Activated naive CD4-positive, alpha-beta T cell treated with anti-CD3 and anti-CD28 coated beads, Interleukin-2, amount 50 U/mL, for 72 hours (primary cell): ENCODE results near the gene RALB. TPM values are rescaled to one million over a fixed set of nuclear protein-coding genes. Genes with fewer than 3 reads are reported as not detected.

Source experiments
- ATAC-seq, 2 donors: fragments of 150-1000 bp; cut with Tn5 transposase; 2 replicates each; pipeline ENCODE4 v1.10.0; 2021; ENCODE audit warnings: mild to moderate bottlenecking in 2 of 2, moderate library complexity in 2 of 2
- DNase-seq, 2 donors: peaks; one replicate each; pipeline ENCODE4 v3.0.0; 2021 to 2022; ENCODE audit warnings: low spot score in 2 of 2
- H3K27ac Mint-ChIP-seq, 2 donors: one replicate each; pipeline ENCODE4 v1.8.0; 2022; ENCODE audit warnings: mild to moderate bottlenecking in 2 of 2, mixed read lengths in 2 of 2
- H3K36me3 Mint-ChIP-seq, 2 donors: one replicate each; pipeline ENCODE4 v1.8.0; 2022; ENCODE audit warnings: mixed read lengths in 2 of 2
- H3K9me3 Mint-ChIP-seq, 2 donors: one replicate each; pipeline ENCODE4 v1.8.0; 2022; ENCODE audit warnings: mixed read lengths in 2 of 2
- total RNA-seq, 2 donors: library from RNA; stranded (reverse); gene quantifications; one replicate each; pipeline ENCODE4 v1.2.3, GENCODE V29; 2022

RALB gene
- total RNA-seq, 2 donors from 2014 or later: 25.9 to 66.7 TPM

- H3K9me3 Mint-ChIP-seq: no peaks in the 10 kb centered on the region
- DNase-seq (no peak), ATAC-seq (no peak)
- H3K27ac Mint-ChIP-seq: no peak overlapping the region
- peaks cover 4 to 34% of the 10 kb centered on the region in 2 donors for H3K36me3 Mint-ChIP-seq
These were observed 12.4 kb downstream of the RALB start for GRCh38 chr2:120265006-120265405.

GRCh38 chr2:120267348-120267747, 14.7 kb downstream of the RALB start:
- H3K9me3 Mint-ChIP-seq: peaks cover 0 to 4% of the 10 kb centered on the region in 2 donors
- peak overlapping the region; percentile 84 to 92 for H3K27ac Mint-ChIP-seq
- ATAC-seq (peak; percentile 73 to 95), DNase-seq (no peak)
- H3K36me3 Mint-ChIP-seq: peaks cover 4 to 39% of the 10 kb centered on the region in 2 donors

- Mint-ChIP-seq H3K9me3 (peaks cover 0 to 8% of the 10 kb centered on the region in 2 donors), H3K27ac (no peak overlapping the region), H3K36me3 (peaks cover 4 to 48% of the 10 kb centered on the region in 2 donors)
- DNase-seq (no peak), ATAC-seq (no peak)
These were observed 16.6 kb downstream of the RALB start for GRCh38 chr2:120269076-120269744.

DNA sequence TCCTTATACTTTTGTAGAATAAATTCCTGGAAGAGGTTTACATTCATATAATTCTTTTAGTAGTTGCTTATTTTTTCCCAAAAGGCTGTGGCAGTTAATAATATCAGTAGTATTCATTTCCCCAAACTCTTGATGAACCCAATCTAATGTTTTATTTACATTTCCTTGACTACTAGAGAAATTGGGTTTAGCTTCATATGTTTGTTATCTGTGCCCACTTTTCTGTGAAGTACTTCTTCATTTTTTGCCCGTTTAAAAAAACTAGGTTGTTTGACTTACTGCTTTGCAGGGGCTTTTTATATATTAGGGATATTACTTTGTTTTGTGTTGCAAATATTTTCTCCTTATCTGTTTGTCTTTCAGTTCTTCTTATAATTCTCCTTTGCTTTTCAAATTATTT, 17.2 kb downstream of the RALB start:
- no peak for ATAC-seq
- peaks cover 0 to 8% of the 10 kb centered on the region in 2 donors for H3K9me3 Mint-ChIP-seq
- H3K27ac Mint-ChIP-seq: no peak overlapping the region
- no peak for DNase-seq
- peaks cover 4 to 51% of the 10 kb centered on the region in 2 donors for H3K36me3 Mint-ChIP-seq

- peaks cover 0 to 13% of the 10 kb centered on the region in 2 donors for H3K9me3 Mint-ChIP-seq
- DNase-seq (no peak), ATAC-seq (no peak)
- peaks cover 4 to 57% of the 10 kb centered on the region in 2 donors for H3K36me3 Mint-ChIP-seq
- H3K27ac Mint-ChIP-seq: no peak overlapping the region
These were observed 19.2 kb downstream of the RALB start for GRCh38 chr2:120271711-120272379.

DNA sequence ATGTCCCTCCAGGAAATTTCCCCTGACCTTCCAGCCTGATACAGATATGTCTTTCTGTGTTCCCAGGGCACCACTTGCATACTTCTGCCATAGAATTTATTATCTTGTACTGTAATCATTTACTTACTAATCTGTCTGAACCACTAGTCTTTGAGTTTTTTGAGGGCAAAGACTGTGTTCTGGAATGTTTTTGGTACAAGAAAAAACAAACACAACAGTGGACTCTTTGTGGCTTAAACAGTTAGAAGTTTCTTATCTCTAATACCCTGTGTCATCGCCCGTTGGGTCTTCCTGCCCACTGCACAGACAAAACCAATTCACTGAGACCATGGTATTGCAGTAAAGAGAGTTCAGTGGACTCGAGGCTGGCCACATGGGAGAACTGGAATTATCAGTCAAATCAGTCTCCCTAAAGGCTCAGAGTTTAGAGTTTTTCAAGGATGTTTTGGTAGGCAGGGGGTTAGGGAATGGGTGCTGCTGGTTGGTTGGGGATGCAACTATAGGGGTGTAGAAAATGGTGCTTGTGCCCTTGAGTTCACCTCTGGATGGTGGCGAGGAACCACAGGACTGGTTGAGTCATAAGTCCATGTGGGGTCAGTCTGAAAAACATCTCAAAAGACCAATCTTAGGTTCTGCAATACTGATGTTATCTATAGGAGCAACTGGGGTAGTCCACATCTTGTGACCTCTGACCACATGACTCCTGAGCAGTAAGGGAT, 20.3 kb downstream of the RALB start:
- DNase-seq: no peak
- Mint-ChIP-seq H3K9me3 (peaks cover 0 to 13% of the 10 kb centered on the region in 2 donors), H3K27ac (no peak overlapping the region), H3K36me3 (peaks cover 4 to 52% of the 10 kb centered on the region in 2 donors)
- peak in 1 of 2 donors; percentile 41 for ATAC-seq

GRCh38 chr2:120275617-120276400, 23.2 kb downstream of the RALB start:
- peaks cover 13 to 43% of the 10 kb centered on the region in 2 donors for H3K36me3 Mint-ChIP-seq
- ATAC-seq (no peak), DNase-seq (no peak)
- no peak overlapping the region for H3K27ac Mint-ChIP-seq
- H3K9me3 Mint-ChIP-seq: peaks cover 0 to 13% of the 10 kb centered on the region in 2 donors

DNA sequence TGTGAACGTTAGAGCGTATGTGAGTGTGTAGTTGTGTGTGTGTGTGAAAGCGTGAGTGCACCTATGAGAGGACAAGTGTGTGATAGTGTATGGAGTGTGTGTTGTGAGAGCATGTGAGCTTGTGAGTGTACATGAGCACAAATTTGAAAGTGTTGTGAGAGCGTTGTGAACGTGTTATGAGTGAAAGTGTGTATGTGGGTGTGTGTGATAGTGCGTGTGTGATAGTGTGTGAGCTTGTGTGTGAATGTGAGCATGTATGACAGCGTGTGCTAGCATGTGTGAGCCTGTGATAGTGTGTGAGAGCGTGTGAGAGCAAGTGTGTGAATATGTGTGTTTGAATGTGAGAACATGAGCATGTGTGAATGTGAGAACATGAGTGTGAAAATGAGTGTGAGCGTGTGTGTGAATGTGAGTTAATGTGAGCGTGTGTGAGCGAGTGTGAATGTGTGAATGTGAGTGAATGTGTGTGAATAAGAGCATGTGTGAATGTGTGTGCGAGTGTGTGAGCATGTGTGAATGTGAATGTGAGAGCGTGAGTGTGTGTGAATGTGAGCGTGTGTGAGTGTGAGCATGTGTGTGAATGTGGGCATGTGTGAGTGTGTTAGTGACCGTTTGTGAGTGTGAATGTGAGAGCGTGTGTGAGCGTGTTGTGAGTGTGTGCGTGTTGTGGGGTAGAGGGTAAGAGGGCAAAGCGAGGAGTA, 25.0 kb downstream of the RALB start:
- ATAC-seq (no peak), DNase-seq (no peak)
- Mint-ChIP-seq H3K27ac (no peak overlapping the region), H3K36me3 (peaks cover 13 to 34% of the 10 kb centered on the region in 2 donors), H3K9me3 (peaks cover 0 to 7% of the 10 kb centered on the region in 2 donors)

DNA sequence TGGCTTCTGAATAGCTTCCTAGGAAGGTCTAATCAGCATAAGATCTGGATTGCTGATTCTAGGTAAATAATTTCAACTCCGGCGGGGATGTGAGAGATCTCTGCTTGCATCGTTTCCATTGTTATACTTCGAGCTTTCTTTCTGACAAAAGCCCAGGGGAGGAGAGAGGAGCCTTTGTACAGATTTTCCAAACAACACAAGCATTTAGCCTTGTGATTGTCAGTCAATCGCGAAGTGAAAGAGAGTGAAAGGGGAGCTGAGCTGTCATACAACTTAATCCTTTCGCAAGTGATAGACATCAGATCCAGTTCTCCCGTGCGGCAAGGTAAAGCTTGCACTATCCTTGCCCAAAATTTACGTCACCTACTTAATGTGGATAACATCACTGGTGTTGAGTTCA, 26.2 kb downstream of the RALB start:
- Mint-ChIP-seq H3K36me3 (peaks cover 13 to 31% of the 10 kb centered on the region in 2 donors), H3K27ac (no peak overlapping the region), H3K9me3 (peaks cover 0 to 5% of the 10 kb centered on the region in 2 donors)
- ATAC-seq: no peak
- DNase-seq: no peak

DNA sequence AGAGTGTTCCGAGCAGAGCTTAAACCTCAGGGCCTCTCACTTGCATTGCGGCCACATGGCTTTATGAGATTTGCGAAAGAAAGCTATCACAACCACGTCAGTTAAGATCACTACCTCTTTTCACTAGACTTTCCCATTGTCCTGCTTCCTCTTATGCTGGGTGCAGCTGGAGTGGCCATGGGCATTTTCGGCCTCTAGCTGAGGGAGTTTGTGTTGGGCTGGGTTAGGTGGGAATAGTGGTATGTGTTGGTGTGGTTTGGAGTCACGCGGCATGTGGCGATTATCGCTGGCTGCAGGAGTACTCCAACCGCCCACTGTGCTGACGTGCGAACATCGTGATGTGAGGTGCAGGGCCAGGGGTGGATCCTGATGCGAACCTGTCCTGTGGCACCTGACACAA, 27.1 kb downstream of the RALB start:
- peaks cover 13 to 28% of the 10 kb centered on the region in 2 donors for H3K36me3 Mint-ChIP-seq
- ATAC-seq (no peak), DNase-seq (no peak)
- H3K9me3 Mint-ChIP-seq: peaks cover 0 to 5% of the 10 kb centered on the region in 2 donors
- H3K27ac Mint-ChIP-seq: no peak overlapping the region

- H3K9me3 Mint-ChIP-seq: no peaks in the 10 kb centered on the region
- peaks cover 10 to 36% of the 10 kb centered on the region in 2 donors for H3K36me3 Mint-ChIP-seq
- no peak for DNase-seq
- no peak overlapping the region for H3K27ac Mint-ChIP-seq
- ATAC-seq: no peak
These were observed 31.0 kb downstream of the RALB start for GRCh38 chr2:120283649-120284048.

DNA sequence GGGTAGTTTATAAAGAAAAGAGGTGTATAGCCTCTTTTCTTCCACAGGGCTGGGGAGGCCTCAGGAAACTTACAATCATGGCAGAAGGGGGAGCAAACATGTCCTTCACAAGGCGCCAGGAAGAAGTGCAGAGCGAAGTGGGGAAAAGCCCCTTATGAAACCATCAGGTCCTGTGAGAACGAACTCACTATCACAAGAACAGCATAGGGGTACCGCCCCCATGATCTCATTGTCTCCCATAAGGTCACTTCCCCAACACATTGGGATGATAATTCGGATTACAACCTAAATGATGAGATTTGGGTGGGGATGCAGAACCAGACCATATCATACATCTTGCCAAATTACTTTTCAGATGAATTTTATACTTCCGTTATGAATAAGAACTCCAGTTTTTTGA, 32.4 kb downstream of the RALB start:
- DNase-seq (no peak), ATAC-seq (no peak)
- Mint-ChIP-seq H3K9me3 (no peaks in the 10 kb centered on the region), H3K27ac (peak overlapping the region in 1 of 2 donors; percentile 24), H3K36me3 (peaks cover 10 to 33% of the 10 kb centered on the region in 2 donors)

- Mint-ChIP-seq H3K9me3 (no peaks in the 10 kb centered on the region), H3K36me3 (peaks cover 17 to 39% of the 10 kb centered on the region in 2 donors), H3K27ac (peak overlapping the region; percentile 90 to 95)
- DNase-seq: peak in 1 of 2 donors; percentile 49
- ATAC-seq: peak; percentile 96 to 99
These were observed 34.7 kb downstream of the RALB start for GRCh38 chr2:120287183-120288015.

DNA sequence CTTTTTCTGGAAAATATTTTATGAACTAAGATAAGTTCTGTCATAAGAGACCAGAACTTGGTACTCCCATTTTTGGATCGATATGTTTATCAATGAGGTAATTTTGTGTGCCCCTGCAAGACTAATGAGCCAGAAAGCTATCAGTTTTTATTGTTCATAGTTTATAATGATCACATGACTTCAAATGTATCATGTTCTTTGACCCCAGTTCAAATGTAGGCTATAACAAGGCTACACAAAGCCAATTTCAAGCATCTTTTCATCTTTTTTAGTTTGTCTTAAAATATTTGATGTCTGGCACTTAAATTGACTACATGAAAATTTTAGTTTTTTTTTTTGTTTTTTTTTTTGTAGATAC, 35.3 kb downstream of the RALB start:
- DNase-seq (no peak), ATAC-seq (no peak)
- Mint-ChIP-seq H3K36me3 (peaks cover 17 to 39% of the 10 kb centered on the region in 2 donors), H3K9me3 (no peaks in the 10 kb centered on the region), H3K27ac (peak overlapping the region; percentile 90 to 95)

DNA sequence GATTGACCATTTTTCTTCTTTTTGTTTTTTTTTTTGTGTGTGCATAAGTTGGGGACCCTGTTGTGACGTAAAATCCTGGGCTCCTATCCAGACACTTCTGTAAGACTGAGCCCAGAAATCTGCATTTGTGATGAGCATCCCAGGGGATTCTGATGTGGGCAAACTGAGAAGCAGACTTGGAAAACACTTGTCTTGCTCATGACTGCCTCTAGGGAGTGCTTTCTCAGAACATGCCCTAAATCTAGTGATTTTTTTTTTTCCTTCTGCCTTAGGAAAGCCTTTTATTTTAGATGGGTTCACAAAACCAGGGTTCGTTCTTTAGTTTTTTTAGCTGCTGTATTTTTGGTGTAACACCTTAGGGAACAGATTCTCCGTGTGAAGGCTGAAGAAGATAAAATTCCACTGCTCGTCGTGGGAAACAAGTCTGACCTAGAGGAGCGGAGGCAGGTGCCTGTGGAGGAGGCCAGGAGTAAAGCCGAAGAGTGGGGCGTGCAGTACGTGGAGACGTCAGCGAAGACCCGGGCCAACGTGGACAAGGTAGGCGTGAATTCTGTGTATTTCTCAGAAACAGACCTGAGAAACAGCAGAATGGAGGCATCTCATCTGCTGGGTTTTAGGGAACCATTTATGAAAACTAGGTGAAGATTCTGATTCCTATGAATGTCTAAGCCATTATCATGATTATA, 36.7 kb downstream of the RALB start:
- ATAC-seq (no peak), DNase-seq (no peak)
- peaks cover 21 to 39% of the 10 kb centered on the region in 2 donors for H3K36me3 Mint-ChIP-seq
- no peaks in the 10 kb centered on the region for H3K9me3 Mint-ChIP-seq
- H3K27ac Mint-ChIP-seq: no peak overlapping the region
